ENCODE results near the gene CSF1R. TPM values are rescaled to one million over a fixed set of nuclear protein-coding genes. Genes with fewer than 3 reads are reported as not detected.
A peak's percentile ranks its signal among the peaks of the same experiment; 100 is the strongest.

Gene CSF1R
- polyA plus RNA-seq, 1 of the 3 experiments (the other 2 are of a cell fraction): 0.25 TPM

- ChIA-PET CTCF (interaction anchor here (1.0 to 1.5 kb wide), 2 partner anchors 24 to 429 kb away, joined by 3 to 4 read pairs; no protein-coding TSS in a partner anchor), POLR2A (no interaction called here)
- Histone ChIP-seq H3K4me3 (ENCODE audit: low read depth in 2 of 2, low read length in 1 of 2) (no peak overlapping the region), H3K27me3 (ENCODE audit: insufficient read depth) (no peaks in the 10 kb centered on the region), H3K9ac (0 out of 2 replicates have a peak overlapping the region, but pooled peaks have one; percentile 21), H3K79me2 (ENCODE audit: insufficient read depth) (no peaks in the 10 kb centered on the region), H3K9me3 (no peaks in the 10 kb centered on the region), H3K36me3 (replicated peaks in 1 of 2; ENCODE audit: control insufficient read depth in 1 of 2, insufficient read depth in 2 of 2, low read length in 1 of 2) (no peaks in the 10 kb centered on the region), H2AFZ (ENCODE audit: low read depth) (peak overlapping the region; percentile 86; the same call in 1 of the 2 replicates), H3F3A (replicated peaks; ENCODE audit: insufficient read depth) (peaks cover 6% of the 10 kb centered on the region), H3K27ac (ENCODE audit: low read depth in 2 of 2, low read length in 1 of 2) (peak overlapping the region in 1 of 2 experiments; percentile 53; a peak in 2 of 4 replicates), H3K4me1 (ENCODE audit: control insufficient read depth in 1 of 2, insufficient read depth in 2 of 2, low read depth in 1 of 2, low read length in 1 of 2) (peaks cover 14 to 48% of the 10 kb centered on the region in 2 experiments; a peak in 3 of 4 replicates), H3K4me2 (peak overlapping the region; percentile 65), H4K20me1 (ENCODE audit: insufficient read depth) (no peaks in the 10 kb centered on the region), H3K9me2 (no peaks in the 10 kb centered on the region)
- TF ChIP-seq CHD2 (IDR thresholded peaks at IDR 0.05; ENCODE audit: low read length, partially characterized antibody) (no peak), PBX3 (IDR thresholded peaks at IDR 0.05) (peak; percentile 26; the same call in 1 of the 2 replicates), EP300 (IDR thresholded peaks at IDR 0.05; ENCODE audit: borderline replicate concordance in 1 of 2, low read depth in 1 of 2, low read length in 1 of 2) (peak in 1 of 2 experiments; percentile 42; a peak in 1 of 4 replicates), RXRA (IDR thresholded peaks at IDR 0.05; ENCODE audit: borderline replicate concordance, low read depth) (peak; percentile 70; the same call in 1 of the 2 replicates), TCF12 (IDR thresholded peaks at IDR 0.05) (peak; percentile 69), FOSL2 (IDR thresholded peaks at IDR 0.05; ENCODE audit: borderline replicate concordance, low read depth) (peak; percentile 77), CTCF (IDR thresholded peaks at IDR 0.05) (0 out of 2 replicates have a peak, but pooled peaks have one; percentile 15), IRF3 (IDR thresholded peaks at IDR 0.05; ENCODE audit: low read depth, low read length) (no peak), JUND (IDR thresholded peaks at IDR 0.05) (peak; percentile 66)
- 50% methylated on average over 6 of the region's 6 CpGs for WGBS (ENCODE audit: low lambda C conversion rate)
- no peak for DNase-seq
These were observed 21.0 kb downstream of the CSF1R start for GRCh38 chr5:150065346-150065745.

- H3K27me3 ChIP-seq (ENCODE audit: insufficient read depth): no peaks in the 10 kb centered on the region
- POLR2A ChIA-PET: no interaction called here
These were observed 21.6 kb downstream of the CSF1R start for GRCh38 chr5:150064681-150065220.

More at GRCh38 chr5:150064681-150065220, 21.6 kb downstream of the CSF1R start:
- Histone ChIP-seq H3K27ac (ENCODE audit: low read depth in 2 of 2, low read length in 1 of 2) (peak overlapping the region in 1 of 2 experiments; percentile 53; a peak in 2 of 4 replicates), H3K9me2 (no peaks in the 10 kb centered on the region), H3K9me3 (no peaks in the 10 kb centered on the region), H3F3A (replicated peaks; ENCODE audit: insufficient read depth) (peaks cover 6% of the 10 kb centered on the region), H3K4me3 (ENCODE audit: low read depth in 2 of 2, low read length in 1 of 2) (no peak overlapping the region), H3K36me3 (replicated peaks in 1 of 2; ENCODE audit: control insufficient read depth in 1 of 2, insufficient read depth in 2 of 2, low read length in 1 of 2) (no peaks in the 10 kb centered on the region), H3K79me2 (ENCODE audit: insufficient read depth) (no peaks in the 10 kb centered on the region), H4K20me1 (ENCODE audit: insufficient read depth) (no peaks in the 10 kb centered on the region), H3K4me1 (ENCODE audit: control insufficient read depth in 1 of 2, insufficient read depth in 2 of 2, low read depth in 1 of 2, low read length in 1 of 2) (peaks cover 14 to 48% of the 10 kb centered on the region in 2 experiments; a peak in 3 of 4 replicates), H2AFZ (ENCODE audit: low read depth) (peak overlapping the region; percentile 86; the same call in 1 of the 2 replicates), H3K4me2 (peak overlapping the region; percentile 65), H3K9ac (no peak overlapping the region)
- 93% methylated on average over 6 of the region's 7 CpGs for WGBS (ENCODE audit: low lambda C conversion rate)
- CTCF ChIA-PET: interaction anchor here (1.1 to 1.5 kb wide), 2 partner anchors 66 to 428 kb away, joined by 3 to 4 read pairs; no protein-coding TSS in a partner anchor
- no peak for TF ChIP-seq FOXM1 (IDR thresholded peaks at IDR 0.05; ENCODE audit: low read depth)
- TF ChIP-seq TCF12 (IDR thresholded peaks at IDR 0.05): 0 out of 2 replicates have a peak, but pooled peaks have one; percentile 6
- no peak for DNase-seq
